ENCODE data around the gene LRMDA. TPM values are rescaled to one million over a fixed set of nuclear protein-coding genes. Genes with fewer than 3 reads are reported as not detected.

The LRMDA gene
- total RNA-seq, 1 donor from 2014 or later: 19.4 TPM

GRCh38 chr10:76281659-76282058, 850.2 kb downstream of the LRMDA start:
- DNase-seq (ENCODE audit: low spot score): no peak
- H3K4me1 Mint-ChIP-seq (ENCODE audit: unreplicated experiment): no peaks in the 10 kb centered on the region
- peaks cover 1% of the 10 kb centered on the region for H3K27me3 Mint-ChIP-seq (ENCODE audit: unreplicated experiment)
- H3K4me3 Mint-ChIP-seq (ENCODE audit: unreplicated experiment): no peak overlapping the region
- H3K9me3 Mint-ChIP-seq (ENCODE audit: unreplicated experiment): no peaks in the 10 kb centered on the region
- TF ChIP-seq, protein P1, sequence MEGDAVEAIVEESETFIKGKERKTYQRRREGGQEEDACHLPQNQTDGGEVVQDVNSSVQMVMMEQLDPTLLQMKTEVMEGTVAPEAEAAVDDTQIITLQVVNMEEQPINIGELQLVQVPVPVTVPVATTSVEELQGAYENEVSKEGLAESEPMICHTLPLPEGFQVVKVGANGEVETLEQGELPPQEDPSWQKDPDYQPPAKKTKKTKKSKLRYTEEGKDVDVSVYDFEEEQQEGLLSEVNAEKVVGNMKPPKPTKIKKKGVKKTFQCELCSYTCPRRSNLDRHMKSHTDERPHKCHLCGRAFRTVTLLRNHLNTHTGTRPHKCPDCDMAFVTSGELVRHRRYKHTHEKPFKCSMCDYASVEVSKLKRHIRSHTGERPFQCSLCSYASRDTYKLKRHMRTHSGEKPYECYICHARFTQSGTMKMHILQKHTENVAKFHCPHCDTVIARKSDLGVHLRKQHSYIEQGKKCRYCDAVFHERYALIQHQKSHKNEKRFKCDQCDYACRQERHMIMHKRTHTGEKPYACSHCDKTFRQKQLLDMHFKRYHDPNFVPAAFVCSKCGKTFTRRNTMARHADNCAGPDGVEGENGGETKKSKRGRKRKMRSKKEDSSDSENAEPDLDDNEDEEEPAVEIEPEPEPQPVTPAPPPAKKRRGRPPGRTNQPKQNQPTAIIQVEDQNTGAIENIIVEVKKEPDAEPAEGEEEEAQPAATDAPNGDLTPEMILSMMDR (IDR thresholded peaks at IDR 0.05; ENCODE audit: unreplicated experiment): no peak
- no peak overlapping the region for H3K27ac Mint-ChIP-seq (ENCODE audit: unreplicated experiment)
- H3K36me3 Mint-ChIP-seq (ENCODE audit: low read depth, unreplicated experiment): no peaks in the 10 kb centered on the region

DNA sequence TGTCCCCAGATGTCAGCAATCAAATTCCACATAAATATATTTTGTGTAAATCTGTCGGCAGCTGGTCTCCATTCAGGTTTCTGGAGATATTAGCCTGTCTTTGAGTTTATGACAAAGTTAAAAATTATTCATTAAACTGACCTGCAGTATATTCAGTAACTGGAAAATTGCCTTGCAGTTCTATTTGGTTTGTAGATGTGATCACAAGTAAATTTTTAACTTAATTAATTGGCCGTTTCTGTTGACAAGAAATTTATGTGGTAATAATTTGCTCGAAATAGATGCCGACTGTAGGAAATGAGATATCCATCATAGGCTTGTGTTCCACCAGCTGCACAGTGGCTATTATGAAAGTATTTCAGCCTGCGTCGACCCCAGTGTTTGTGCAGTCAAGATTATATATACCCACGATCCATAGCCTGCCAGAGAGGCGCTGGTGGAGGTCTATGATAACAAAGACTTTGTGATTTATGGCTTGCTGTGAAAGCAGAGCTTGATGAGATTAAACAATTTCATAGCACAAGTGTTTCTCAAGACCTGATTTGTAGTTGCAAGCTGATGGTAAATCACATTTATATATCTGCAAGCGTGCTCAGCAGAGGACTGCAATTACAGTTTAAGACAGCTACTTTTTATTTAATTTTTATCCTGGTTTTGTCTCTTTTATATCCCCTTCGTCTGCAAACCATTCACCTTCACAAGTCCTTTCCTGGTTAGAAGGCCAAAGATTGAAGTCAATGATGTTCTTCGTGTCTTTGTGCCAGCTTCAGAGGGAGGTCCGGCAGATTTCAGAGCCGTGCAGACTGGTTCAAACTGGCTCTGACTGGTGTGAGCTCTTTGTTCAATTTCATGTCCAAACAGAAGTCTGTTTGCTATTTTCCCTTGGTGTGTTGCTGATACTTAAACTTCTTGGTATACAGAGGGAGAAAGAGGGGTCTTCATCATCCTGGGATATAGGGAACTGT, 850.9 kb downstream of the LRMDA start:
- DNase-seq (ENCODE audit: low spot score): no peak
- no peaks in the 10 kb centered on the region for H3K4me1 Mint-ChIP-seq (ENCODE audit: unreplicated experiment)
- no peaks in the 10 kb centered on the region for H3K36me3 Mint-ChIP-seq (ENCODE audit: low read depth, unreplicated experiment)
- no peak overlapping the region for H3K4me3 Mint-ChIP-seq (ENCODE audit: unreplicated experiment)
- peaks cover 1% of the 10 kb centered on the region for H3K27me3 Mint-ChIP-seq (ENCODE audit: unreplicated experiment)
- no peak overlapping the region for H3K27ac Mint-ChIP-seq (ENCODE audit: unreplicated experiment)
- H3K9me3 Mint-ChIP-seq (ENCODE audit: unreplicated experiment): no peaks in the 10 kb centered on the region
- TF ChIP-seq, protein P1 (IDR thresholded peaks at IDR 0.05; ENCODE audit: unreplicated experiment): no peak

GRCh38 chr10:76284351-76284750, 852.9 kb downstream of the LRMDA start:
- Mint-ChIP-seq H3K36me3 (ENCODE audit: low read depth, unreplicated experiment) (no peaks in the 10 kb centered on the region), H3K27me3 (ENCODE audit: unreplicated experiment) (peaks cover 1% of the 10 kb centered on the region), H3K9me3 (ENCODE audit: unreplicated experiment) (no peaks in the 10 kb centered on the region), H3K4me3 (ENCODE audit: unreplicated experiment) (no peak overlapping the region), H3K4me1 (ENCODE audit: unreplicated experiment) (no peaks in the 10 kb centered on the region), H3K27ac (ENCODE audit: unreplicated experiment) (no peak overlapping the region)
- DNase-seq (ENCODE audit: low spot score): no peak
- TF ChIP-seq, protein P1 (IDR thresholded peaks at IDR 0.05; ENCODE audit: unreplicated experiment): no peak

DNA sequence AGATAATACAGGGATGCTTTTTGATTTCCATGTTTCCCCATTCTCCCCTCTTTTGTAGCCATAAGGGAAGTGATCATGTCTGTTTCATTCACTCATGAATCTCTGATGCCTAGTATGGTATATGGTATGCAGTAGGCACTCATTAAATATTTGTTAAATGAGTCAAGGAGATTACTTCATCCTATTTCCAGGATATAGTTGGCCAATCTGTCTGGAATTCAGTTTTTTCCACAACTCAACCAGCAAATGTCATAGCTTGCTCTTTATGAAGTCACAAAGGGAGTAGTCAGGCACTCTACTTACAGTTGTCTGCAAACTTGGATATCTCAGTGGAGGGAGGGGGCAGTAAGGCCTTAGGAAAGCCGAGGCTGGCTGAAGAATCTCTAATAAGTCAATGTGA, 853.6 kb downstream of the LRMDA start:
- TF ChIP-seq, protein P1 (IDR thresholded peaks at IDR 0.05; ENCODE audit: unreplicated experiment): no peak
- DNase-seq (ENCODE audit: low spot score): no peak
- Mint-ChIP-seq H3K9me3 (ENCODE audit: unreplicated experiment) (no peaks in the 10 kb centered on the region), H3K4me1 (ENCODE audit: unreplicated experiment) (no peaks in the 10 kb centered on the region), H3K27me3 (ENCODE audit: unreplicated experiment) (peaks cover 1% of the 10 kb centered on the region), H3K36me3 (ENCODE audit: low read depth, unreplicated experiment) (no peaks in the 10 kb centered on the region), H3K27ac (ENCODE audit: unreplicated experiment) (no peak overlapping the region), H3K4me3 (ENCODE audit: unreplicated experiment) (no peak overlapping the region)

- Mint-ChIP-seq H3K4me3 (ENCODE audit: unreplicated experiment) (no peak overlapping the region), H3K9me3 (ENCODE audit: unreplicated experiment) (no peaks in the 10 kb centered on the region), H3K36me3 (ENCODE audit: low read depth, unreplicated experiment) (no peaks in the 10 kb centered on the region), H3K4me1 (ENCODE audit: unreplicated experiment) (no peaks in the 10 kb centered on the region), H3K27ac (ENCODE audit: unreplicated experiment) (no peak overlapping the region), H3K27me3 (ENCODE audit: unreplicated experiment) (peaks cover 1% of the 10 kb centered on the region)
- DNase-seq (ENCODE audit: low spot score): no peak
- TF ChIP-seq, protein P1 (IDR thresholded peaks at IDR 0.05; ENCODE audit: unreplicated experiment): no peak
Measured at GRCh38 chr10:76285515-76285914, 854.1 kb downstream of the LRMDA start.
